ENCODE data around the gene TNNT3.
"Not testable (repeated sequence)": the region's sequence is repeated elsewhere in the genome, so short reads cannot be mapped to it uniquely, and the experiment has no call there.

TNNT3 gene

DNA sequence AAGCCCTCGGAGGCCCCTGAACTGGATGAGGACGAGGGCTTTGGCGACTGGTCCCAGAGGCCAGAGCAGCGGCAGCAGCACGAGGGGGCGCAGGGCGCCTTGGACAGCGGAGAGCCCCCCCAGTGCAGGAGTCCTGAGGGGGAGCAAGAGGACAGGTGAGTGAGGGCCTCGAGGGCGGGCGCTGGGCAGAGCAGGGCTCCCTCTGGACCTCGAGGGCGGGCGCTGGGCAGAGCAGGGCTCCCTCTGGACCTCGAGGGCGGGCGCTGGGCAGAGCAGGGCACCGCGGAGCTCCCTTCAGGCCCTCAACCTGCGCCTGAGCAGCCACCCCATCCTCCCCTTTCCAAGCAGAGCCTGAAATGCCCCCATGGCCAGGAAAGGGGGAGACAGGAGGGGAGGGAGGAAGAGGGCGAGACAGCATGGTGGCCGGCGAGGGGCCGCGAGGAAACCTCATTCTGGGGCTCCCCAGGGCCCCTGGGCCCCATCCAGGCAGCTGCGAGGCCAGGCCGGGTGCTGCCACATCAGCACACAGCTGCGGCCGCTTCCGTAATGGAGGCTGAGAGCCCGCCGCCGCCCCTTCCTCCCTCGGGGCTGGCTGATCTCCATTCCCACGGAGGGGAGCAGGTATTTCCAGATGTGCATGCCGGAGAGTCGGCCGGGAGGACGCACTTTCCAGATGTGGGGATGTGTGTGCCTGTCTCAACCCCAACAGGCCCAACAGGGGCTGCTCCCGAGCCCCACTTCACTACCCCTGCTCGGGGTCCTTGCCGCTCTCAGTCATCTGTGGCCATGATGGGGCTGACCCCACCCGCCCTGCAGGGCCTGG is 37.9 kb upstream of the TNNT3 start:
- no peak for DNase-seq

- peak; percentile 69 for DNase-seq
Observed at GRCh38 chr11:1882265-1883238, 37.0 kb upstream of the TNNT3 start.

- DNase-seq = no peak
Observed at GRCh38 chr11:1883346-1884302, 35.9 kb upstream of the TNNT3 start.

GRCh38 chr11:1884303-1884700 is 35.2 kb upstream of the TNNT3 start:
- DNase-seq = no peak

- DNase-seq = not testable (repeated sequence)
Observed at GRCh38 chr11:1886551-1886950, 33.0 kb upstream of the TNNT3 start.

DNA sequence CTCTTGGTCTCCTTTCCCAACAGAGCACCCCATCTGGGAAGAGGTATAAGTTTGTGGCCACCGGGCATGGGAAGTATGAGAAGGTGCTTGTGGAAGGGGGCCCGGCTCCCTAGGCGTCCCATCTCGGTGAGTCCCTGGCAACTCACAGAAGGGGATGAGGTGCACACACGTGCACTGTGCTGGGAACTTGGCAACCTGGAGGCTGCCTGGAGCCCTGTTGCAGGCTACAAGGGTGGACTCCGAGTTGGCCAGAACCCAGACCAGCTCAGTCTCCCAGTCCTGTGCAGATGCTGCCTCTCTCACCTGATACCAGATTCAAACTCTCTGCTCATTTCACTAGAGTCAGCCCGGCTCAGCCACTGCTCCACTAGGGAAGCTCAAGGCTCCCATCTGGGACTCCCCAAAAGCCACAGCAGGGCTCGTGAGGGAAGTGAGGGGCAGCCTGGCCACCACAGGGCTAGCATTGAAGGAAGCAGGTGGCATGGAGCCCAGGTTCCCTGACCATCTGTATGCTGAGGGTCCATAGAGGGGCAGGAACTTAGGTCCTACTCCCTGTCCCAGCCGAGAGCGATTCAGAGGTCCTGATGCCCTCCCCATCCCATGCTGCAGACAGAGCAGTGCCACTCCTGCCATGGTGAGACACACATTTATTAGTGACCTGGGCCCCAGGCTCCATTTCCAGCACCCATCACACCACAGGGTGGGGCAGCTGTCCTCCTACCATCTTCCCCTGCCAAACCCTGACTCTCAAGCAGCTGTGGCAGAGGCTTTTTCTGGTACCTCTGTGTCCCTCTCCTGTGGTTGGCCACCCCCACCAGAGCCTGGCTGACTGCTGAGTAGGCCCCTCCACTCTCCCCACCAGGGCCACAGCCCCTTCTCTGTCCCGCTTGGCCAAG is 31.8 kb upstream of the TNNT3 start:
- no peak for DNase-seq

DNA sequence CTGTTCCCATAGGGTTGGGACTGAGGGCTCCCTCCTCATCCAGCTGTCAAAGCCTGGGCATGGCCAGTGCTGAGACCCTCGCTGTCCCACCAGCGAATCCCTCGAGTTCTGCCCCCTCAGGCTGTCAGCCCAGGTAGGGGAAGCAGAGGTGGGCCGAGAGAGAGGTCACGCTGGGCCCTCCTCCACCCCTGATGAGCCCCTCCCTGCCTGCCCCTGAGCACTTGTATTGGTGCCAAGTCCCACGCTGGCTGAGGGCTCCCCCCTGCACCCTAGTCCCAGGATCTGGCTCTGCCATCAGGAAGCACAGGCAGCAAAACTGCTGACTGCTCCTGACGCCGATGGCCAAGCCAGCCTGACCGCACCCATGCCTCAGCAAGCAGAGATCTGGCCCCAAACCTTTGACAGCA is 31.2 kb upstream of the TNNT3 start:
- DNase-seq = no peak

GRCh38 chr11:1888811-1889210 is 30.7 kb upstream of the TNNT3 start:
- no peak for DNase-seq

DNA sequence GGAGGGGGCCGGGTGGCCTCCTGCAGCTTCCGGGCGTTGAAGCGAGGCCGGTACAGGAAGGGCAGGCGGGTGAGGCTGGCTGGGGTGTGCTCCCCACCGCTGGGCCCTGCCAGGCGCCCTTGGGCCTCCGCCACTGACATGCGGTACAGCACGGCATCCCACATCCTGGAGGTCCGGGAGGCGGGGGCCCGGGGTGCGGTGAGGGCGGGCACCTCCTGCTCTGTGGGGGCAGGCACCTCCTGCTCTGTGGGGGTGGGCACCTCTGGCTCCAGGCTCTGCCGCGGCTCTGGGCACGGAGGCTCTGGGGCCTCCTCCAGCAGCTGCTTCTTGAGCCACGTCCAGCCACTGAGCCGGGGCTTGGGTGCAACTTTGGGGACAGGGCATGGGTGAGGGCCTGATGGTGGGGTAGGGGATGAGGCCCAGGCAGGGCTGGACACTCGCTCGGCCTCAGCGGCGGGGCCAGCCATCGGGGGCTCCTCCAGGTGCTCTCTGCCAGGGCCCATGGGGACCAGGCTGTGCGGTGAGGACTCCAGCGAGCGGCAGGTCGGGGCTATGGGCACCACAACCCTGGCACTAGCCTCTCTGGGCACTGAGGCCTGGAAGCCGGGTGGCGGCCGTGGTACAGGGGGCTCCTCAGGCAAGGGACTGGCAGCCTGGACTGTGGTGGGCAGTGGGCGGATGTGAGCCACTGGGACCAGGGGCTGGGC is 30.1 kb upstream of the TNNT3 start:
- DNase-seq = no peak

DNA sequence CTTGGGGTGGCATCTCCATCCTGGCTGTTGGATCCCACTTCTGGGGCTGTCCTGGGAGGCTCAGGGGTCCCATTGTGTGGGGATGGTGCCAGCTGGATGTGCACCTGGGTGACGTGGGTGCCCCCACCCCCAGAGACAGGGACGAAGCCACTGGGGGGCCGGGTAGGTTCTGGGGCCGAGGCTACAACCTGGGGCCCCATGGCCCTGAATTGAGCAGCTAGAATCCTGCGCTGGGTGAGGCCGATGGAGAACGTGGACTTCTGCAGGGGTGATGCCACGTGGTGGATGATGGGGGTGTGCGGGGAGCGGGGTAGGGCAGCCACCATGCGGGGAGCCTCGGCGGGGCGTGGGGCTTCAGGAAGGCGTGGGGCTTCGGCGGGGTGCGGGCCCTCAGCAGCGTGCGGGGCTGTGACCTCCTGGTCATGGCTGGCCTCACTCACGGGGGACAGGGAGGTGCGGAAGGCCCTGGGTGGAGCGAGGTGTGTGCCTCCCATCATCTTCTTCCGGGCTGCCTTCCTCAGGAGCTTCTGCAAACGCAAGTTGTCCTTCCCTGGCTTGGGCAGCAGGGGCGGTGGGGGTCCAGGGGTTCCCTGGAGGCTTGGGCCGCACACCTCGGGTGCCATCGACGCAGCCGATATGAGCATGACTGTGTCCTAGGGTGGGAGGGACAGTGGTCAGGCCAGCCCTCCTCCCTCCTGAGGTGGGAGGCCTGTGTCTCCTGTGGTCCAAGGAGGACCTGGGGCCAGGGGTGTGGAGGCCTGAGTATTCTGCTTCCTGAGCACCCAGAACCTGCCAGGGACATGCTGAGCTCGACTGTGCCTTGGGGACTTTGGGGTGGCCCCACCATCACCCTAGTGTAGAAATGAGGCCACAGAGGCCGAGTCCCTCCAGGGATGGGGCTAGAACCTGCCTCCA is 29.3 kb upstream of the TNNT3 start:
- DNase-seq = no peak

GRCh38 chr11:1890856-1891830 is 28.4 kb upstream of the TNNT3 start:
- no peak for DNase-seq

DNA sequence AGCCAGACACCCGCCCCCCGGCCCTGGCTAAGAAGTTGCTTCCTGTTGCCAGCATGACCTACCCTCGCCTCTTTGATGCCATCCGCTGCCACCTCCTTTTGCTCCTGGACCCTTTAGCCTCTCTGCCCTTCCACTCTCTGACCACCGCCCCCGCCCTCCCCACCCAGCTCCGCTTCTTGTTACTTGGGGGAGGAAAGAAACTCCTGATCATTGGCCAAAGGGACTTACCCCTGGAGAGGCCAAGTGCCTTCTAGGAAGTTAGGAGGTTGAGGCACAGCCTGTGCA is 27.7 kb upstream of the TNNT3 start, which contains the start of gene PRR33:
TSS of gene PRR33 (minus strand) at position 65 of the 285 bp plus-strand sequence. CDS start 1,311 bp downstream, outside the sequence.
- no peak for DNase-seq

- DNase-seq = no peak
Observed at GRCh38 chr11:1892116-1892515, 27.4 kb upstream of the TNNT3 start.

- no peak for DNase-seq
Observed at GRCh38 chr11:1892558-1892957, 26.9 kb upstream of the TNNT3 start.

GRCh38 chr11:1893581-1894359 is 25.7 kb upstream of the TNNT3 start:
- no peak for DNase-seq

DNA sequence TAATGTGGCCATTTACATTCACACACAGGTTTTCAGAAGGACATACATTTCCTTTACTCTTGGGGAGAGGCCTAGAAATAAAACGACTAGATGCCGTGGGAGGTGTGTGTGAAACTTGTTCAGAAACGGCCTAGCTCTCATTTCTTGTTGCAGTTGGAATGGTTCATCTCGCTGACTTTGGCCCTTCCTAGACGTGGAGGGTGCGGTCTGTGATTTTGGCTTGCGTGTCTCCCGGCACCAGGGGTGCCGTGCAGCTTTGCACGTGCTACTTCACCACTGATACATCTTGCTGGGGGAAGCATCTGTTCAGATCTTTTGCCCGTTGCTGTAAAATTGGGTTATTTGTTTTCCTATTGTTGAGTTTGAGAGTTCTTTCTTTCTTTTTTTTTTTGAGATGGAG is 24.7 kb upstream of the TNNT3 start:
- DNase-seq = no peak

DNA sequence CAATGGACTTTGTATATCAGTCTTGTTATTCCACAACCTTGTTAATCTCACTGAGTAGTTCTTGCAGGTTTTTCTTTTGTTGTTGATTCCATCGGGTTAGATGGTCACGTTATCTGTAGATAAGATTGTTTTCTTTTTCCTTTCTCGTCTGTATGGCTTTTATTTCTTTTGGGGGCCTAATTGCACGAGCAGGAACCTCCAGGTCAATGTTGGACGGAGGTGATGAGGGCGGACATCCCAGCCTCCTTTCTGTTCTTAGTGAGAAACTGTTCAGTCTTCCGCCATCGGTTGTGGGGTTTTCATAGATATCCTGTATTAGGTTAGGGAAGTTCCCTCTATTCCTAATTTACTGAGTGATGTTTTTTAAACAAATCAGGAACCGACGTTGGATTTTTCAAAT is 23.0 kb upstream of the TNNT3 start:
- DNase-seq = no peak

- no peak for DNase-seq
Observed at GRCh38 chr11:1896923-1897322, 22.6 kb upstream of the TNNT3 start.
